Measurements from ENCODE around the gene WDR62. TPM values are rescaled to one million over a fixed set of nuclear protein-coding genes. Genes with fewer than 3 reads are reported as not detected.

WDR62 gene
- total RNA-seq, 3 donors from 2014 or later: 1.6 to 4.1 (median 1.9) TPM

DNA sequence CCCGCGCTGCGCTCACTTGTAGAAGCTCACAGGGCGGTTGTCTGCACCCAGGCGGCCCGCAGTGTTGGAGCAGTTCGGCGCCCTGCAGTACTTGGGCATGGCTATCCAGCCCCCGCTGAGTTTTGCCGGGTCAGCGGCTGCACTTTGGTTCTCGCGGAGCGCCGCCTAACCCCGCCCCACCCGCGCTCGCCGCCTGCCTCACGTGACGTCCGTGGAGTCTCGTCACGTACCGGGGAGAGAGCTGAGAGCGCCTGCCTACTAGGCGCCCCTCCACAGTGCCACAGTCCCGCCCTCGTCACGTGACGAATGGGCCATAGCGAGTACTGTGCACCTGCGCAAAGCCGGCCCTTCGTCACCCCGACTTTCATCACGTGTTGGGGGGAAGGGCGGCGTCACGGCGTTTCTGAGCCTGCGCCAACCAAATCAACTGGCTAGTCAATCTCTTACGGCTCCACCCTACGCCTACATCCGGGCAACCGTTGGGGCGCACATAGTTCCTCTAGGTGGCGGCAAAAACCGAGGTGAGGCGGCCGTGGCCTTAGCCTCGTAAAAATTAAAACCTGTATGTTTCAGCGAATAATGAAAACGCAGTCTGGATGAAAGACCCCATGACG, 471 bp upstream of the WDR62 start, which contains the start of gene THAP8:
THAP8 (minus strand) TSS at position 167 of the 614 bp plus-strand sequence; CDS start at position 99, 68 bp downstream.
- ATAC-seq (peak; percentile 92), DNase-seq (peak; percentile 100)
- TF ChIP-seq, protein P1, sequence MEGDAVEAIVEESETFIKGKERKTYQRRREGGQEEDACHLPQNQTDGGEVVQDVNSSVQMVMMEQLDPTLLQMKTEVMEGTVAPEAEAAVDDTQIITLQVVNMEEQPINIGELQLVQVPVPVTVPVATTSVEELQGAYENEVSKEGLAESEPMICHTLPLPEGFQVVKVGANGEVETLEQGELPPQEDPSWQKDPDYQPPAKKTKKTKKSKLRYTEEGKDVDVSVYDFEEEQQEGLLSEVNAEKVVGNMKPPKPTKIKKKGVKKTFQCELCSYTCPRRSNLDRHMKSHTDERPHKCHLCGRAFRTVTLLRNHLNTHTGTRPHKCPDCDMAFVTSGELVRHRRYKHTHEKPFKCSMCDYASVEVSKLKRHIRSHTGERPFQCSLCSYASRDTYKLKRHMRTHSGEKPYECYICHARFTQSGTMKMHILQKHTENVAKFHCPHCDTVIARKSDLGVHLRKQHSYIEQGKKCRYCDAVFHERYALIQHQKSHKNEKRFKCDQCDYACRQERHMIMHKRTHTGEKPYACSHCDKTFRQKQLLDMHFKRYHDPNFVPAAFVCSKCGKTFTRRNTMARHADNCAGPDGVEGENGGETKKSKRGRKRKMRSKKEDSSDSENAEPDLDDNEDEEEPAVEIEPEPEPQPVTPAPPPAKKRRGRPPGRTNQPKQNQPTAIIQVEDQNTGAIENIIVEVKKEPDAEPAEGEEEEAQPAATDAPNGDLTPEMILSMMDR (IDR thresholded peaks at IDR 0.05): peak; percentile 60
- intact Hi-C loops (cut with DNase I, micrococcal nuclease): no loop called here
- Histone ChIP-seq H3K36me3 (ENCODE audit: low read depth) (no peaks in the 10 kb centered on the region), H3K4me3 (peak within 1 kb of the TSS; percentile 17), H3K4me1 (ENCODE audit: low read depth) (peaks cover 8% of the 10 kb centered on the region), H3K9me3 (no peaks in the 10 kb centered on the region)

DNA sequence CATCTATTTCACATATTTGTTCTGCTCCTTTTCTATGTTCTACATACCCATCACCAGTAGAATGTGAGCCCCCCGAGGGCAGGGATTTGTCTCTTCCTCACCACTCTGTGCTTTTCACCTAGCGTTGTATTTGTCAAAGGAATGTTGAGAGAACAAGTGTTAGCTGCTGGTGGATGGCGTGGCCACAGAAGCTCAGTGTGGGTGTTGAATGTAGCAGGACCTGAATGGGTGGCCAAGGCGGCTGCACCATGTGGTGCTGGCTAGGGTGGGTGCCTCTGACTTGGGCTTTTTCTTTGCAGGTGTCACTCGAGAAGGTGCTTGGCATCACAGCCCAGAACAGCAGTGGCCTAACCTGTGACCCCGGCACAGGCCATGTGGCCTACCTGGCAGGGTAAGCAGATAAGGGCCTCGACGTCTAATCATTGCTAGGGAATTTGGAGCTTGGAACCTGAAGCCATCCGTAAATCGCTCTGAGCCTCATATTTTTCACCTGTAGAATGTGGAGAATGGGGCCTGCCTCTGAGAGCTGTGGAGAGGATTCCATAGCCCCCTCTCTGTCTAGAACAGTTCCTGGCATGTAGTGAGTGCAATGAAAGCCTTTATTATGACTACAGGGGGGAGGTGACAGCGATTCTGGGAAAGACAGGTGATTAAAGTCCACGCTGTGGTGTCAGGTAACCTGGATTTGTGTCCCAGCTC, 3.9 kb downstream of the WDR62 start:
- intact Hi-C loops (cut with DNase I, micrococcal nuclease): no loop called here
- no peaks in the 10 kb centered on the region for H3K36me3 ChIP-seq (ENCODE audit: low read depth)
- H3K9me3 ChIP-seq: no peaks in the 10 kb centered on the region
- TF ChIP-seq, protein P1 (IDR thresholded peaks at IDR 0.05): no peak
- ATAC-seq: no peak
- peaks cover 4% of the 10 kb centered on the region for H3K4me1 ChIP-seq (ENCODE audit: low read depth)
- DNase-seq: no peak
- no peak overlapping the region for H3K4me3 ChIP-seq

DNA sequence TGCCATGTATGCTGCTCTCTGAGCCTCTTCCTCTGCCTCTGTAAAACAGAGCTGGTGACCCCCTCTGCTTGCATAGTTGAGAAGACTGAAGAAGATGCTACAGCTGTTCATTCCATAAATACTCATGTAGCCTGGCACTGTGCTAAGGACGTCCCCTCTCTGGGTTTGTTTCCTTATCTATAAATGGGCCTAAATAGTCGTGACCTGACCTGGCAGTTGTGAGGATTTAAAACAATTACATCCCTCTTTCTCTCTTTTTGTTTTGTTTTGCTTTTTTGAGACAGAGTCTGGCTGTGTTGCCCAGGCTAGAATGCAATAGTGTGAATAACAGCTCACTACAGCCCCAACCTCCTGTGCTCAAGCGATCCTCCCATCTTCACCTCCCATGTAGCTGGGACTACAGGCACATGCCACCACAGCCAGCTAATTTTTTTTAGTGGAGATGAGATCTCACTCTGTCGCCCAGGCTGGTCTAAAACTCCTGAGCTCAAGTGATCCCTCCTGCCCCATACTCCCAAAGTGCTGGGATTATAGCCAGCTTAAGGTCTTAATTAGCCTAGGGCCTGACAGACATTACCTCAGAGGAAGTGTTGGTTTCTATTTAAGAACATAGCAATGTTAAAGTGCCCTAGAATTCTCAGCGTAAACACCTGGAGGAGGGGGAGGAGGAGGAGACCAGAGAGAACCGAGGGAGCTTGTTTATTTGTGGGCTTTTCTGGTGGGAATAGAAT, 4.6 kb downstream of the WDR62 start:
- H3K4me3 ChIP-seq: no peak overlapping the region
- DNase-seq (no peak), ATAC-seq (no peak)
- intact Hi-C loops (cut with DNase I, micrococcal nuclease): no loop called here
- TF ChIP-seq, protein P1 (IDR thresholded peaks at IDR 0.05): no peak
- H3K4me1 ChIP-seq (ENCODE audit: low read depth): peaks cover 4% of the 10 kb centered on the region
- no peaks in the 10 kb centered on the region for H3K9me3 ChIP-seq
- H3K36me3 ChIP-seq (ENCODE audit: low read depth): no peaks in the 10 kb centered on the region

DNA sequence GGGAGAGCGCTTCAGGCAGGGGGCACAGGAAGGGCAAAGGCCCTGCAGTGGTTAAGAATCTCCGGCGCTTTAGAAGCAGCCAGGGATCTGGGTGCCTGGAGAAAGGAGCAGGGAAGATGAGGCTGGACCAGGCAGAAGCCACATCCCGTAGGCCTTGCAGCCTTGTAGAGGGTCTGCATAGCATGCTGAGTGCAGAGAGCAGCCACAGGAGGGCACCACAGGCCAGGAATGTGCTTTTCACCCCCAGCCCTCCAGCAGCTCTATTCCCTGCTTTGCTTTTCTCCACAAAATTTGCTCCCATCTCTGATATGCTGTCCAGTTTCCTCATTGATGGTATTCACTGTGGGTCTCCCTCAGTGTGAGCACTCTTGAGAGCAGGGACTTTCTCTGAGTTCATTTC, 5.7 kb downstream of the WDR62 start:
- intact Hi-C loops (cut with DNase I, micrococcal nuclease): no loop called here
- TF ChIP-seq, protein P1 (IDR thresholded peaks at IDR 0.05): peak; percentile 12
- Histone ChIP-seq H3K9me3 (no peaks in the 10 kb centered on the region), H3K36me3 (ENCODE audit: low read depth) (no peaks in the 10 kb centered on the region), H3K4me3 (no peak overlapping the region), H3K4me1 (ENCODE audit: low read depth) (peaks cover under 1% of the 10 kb centered on the region)
- peak in 1 of 3 donors; percentile 45 for DNase-seq
- peak; percentile 77 for ATAC-seq

DNA sequence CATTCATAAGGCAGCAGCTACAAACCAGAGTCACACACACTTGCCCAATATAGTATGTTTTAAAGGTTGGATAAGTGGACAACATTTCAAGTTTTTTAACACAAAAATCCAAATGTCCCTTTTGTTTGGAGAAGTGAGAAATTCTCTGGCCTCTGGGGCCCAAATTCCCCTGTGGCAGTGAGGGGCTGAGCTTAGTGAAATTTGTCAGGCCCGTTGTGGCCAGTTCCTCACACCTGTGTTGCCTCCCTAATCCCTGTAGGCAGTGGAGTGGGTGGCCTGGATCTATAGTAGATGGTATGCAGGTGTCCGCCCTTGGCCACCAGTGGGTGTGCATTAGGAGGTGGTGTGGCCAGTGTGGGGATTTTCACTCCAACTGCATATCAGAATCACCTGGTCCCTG, 6.7 kb downstream of the WDR62 start:
- Histone ChIP-seq H3K36me3 (ENCODE audit: low read depth) (no peaks in the 10 kb centered on the region), H3K4me1 (ENCODE audit: low read depth) (no peaks in the 10 kb centered on the region), H3K9me3 (no peaks in the 10 kb centered on the region), H3K4me3 (no peak overlapping the region)
- no peak for DNase-seq
- ATAC-seq: no peak
- TF ChIP-seq, protein P1 (IDR thresholded peaks at IDR 0.05): no peak
- intact Hi-C loops (cut with DNase I, micrococcal nuclease): no loop called here

All from mucosa of descending colon (tissue), 3 donors.